Adrenal gland (tissue), 12 donors: ENCODE data around the gene CLK2. TPM values are rescaled to one million over a fixed set of nuclear protein-coding genes. Genes with fewer than 3 reads are reported as not detected.
"Not testable (repeated sequence)": the region's sequence is repeated elsewhere in the genome, so short reads cannot be mapped to it uniquely, and the experiment has no call there.

ENCODE experiments used
- DNase-seq, 7 donors: peaks; one replicate each; pipeline ENCODE4 v3.0.0-alpha.2; 2019 to 2020
- H3K27ac ChIP-seq, 5 donors: fragments of 200-600 bp; sonication (generic) in 4 of 5; 1 replicate in 3 of 5; 2 replicates in 2 of 5; pipeline versions ENCODE4 v1.5.1 to v1.8.0; 2016 to 2020; ENCODE audit warnings: mild to moderate bottlenecking in 1 of 5
- H3K27me3 ChIP-seq: fragments of 200-600 bp; 2 replicates; pipeline ENCODE4 v1.8.0; 2021
- H3K36me3 ChIP-seq, 2 donors: fragments of 200-600 bp; replicated peaks in 1 of 2; 1 replicate in 1 of 2; 2 replicates in 1 of 2; pipeline versions ENCODE4 v1.5.1 to v1.8.0; 2018 to 2022
- H3K4me1 ChIP-seq, 2 donors: fragments of 200-600 bp; replicated peaks in 1 of 2; 1 replicate in 1 of 2; 2 replicates in 1 of 2; pipeline versions ENCODE4 v1.5.1 to v1.8.0; 2018 to 2021
- H3K4me3 ChIP-seq, 4 donors: fragments of 200-600 bp; sonication (generic) in 3 of 4; one replicate each; pipeline ENCODE4 v1.5.1; 2016 to 2018
- H3K9me3 ChIP-seq, 3 donors: fragments of 200-600 bp; sonication (generic) in 1 of 3; replicated peaks in 1 of 3; 1 replicate in 2 of 3; 2 replicates in 1 of 3; pipeline versions ENCODE4 v1.5.1 to v1.8.0; 2016 to 2021
- CTCF ChIP-seq, 6 experiments: fragments of 450-650 bp in 4 of 6; fragments of 200-600 bp in 2 of 6; sonication (generic) in 1 of 6; IDR thresholded peaks; 1 replicate in 5 of 6; 2 replicates in 1 of 6; pipeline versions ENCODE4 v1.5.1 to v1.8.0; 2016 to 2021; ENCODE audit warnings: antibody characterized with exemption in 6 of 6, mild to moderate bottlenecking in 2 of 6, moderate library complexity in 1 of 6
- POLR2A ChIP-seq, 2 donors: fragments of 450-650 bp; IDR thresholded peaks; one replicate each; pipeline ENCODE4 v1.6.1; 2017; ENCODE audit warnings: antibody characterized with exemption in 2 of 2, mild to moderate bottlenecking in 2 of 2, moderate library complexity in 1 of 2
- WGBS, 4 donors: extraction: QIAGEN DNeasy Blood & Tissue Kit in 2 of 4; methylation state at CpG; one replicate each; pipeline versions ENCODE4 v1.1.5 to v1.1.7; 2013 to 2017; 5-methylcytosine and 5-hydroxymethylcytosine counted together
- intact Hi-C, 2 donors: fragments of 100-400 bp; cut with DNase I; formaldehyde crosslinking; loops; one replicate each; pipeline versions ENCODE4 v1.14.1 to v1.15.0; 2022 to 2023
- polyA plus RNA-seq, 3 donors: library from polyadenylated mRNA; stranded (reverse); fragments of 200-250 nt in 2 of 3; fragments of 350-450 nt in 1 of 3; fragmentation: Illumina TruSeq in 1 of 3; extraction: RNeasy Lipid Tissue Mini Kit (QIAGEN cat#74804) in 1 of 3; gene quantifications; one replicate each; pipeline ENCODE4 v1.2.3, GENCODE V29; 2013 to 2014
- total RNA-seq, 9 donors: library from RNA; depleted of rRNA in 4 of 9; stranded (reverse); fragments of >200 nt in 4 of 9; fragments of 120-200 nt in 1 of 9; fragmentation: NEBNext Ultra II Directional in 1 of 9; extraction: Animal tissue kit (Norgen Biotek cat#: 25700) in 1 of 9; gene quantifications; one replicate each; pipeline versions ENCODE4 v1.1.0 to v1.2.4, GENCODE V29; 2013 to 2023
- donor health status: healthy with polysubstance abuse.
- donor health status: Bipolar disorder and iron deficiency.
- donor health status: DM: yes; HTN: yes; CAD: no.
- donor health status: DM: no; HTN: no; CAD: no.
- donor health status: DM: no; HTN: no; CAD: no.
- donor health status: DM: yes; HTN: yes; CAD: no.

Gene CLK2
- total and polyA plus RNA-seq, 12 donors = 10.7 to 162 (median 54.9) TPM

GRCh38 chr1:155251566-155251965 is 21.7 kb downstream of the CLK2 start:
- Histone ChIP-seq H3K4me1 (peaks cover 22 to 37% of the 10 kb centered on the region in 2 donors), H3K27me3 (no peaks in the 10 kb centered on the region), H3K4me3 (no peak overlapping the region), H3K36me3 (peaks cover 0 to 16% of the 10 kb centered on the region in 2 donors), H3K27ac (peak overlapping the region in 2 of 5 donors; percentile 59 to 81), H3K9me3 (no peaks in the 10 kb centered on the region)
- WGBS, 4 donors = 48 to 79% (median 77%) methylated on average over 5 to 7 of the region's 7 CpGs
- no peak for TF ChIP-seq CTCF (IDR thresholded peaks at IDR 0.05)
- TF ChIP-seq POLR2A (IDR thresholded peaks at IDR 0.05) = no peak
- intact Hi-C loops = loop anchor here (5.0 kb wide), 2 partner anchors 71 to 346 kb away; partner anchors contain the start of gene RUSC1 (in 2 of the 2)
- no peak for DNase-seq

- peaks cover 22 to 33% of the 10 kb centered on the region in 2 donors for H3K4me1 ChIP-seq
- WGBS, 4 donors = 14 to 30% (median 15%) methylated on average over 8 to 23 of the region's 23 CpGs
- peak overlapping the region in 1 of 4 donors; percentile 45 for H3K4me3 ChIP-seq
- intact Hi-C loops = loop anchor here (5.0 kb wide), 2 partner anchors 71 to 346 kb away; partner anchors contain the start of gene RUSC1 (in 2 of the 2)
- H3K27ac ChIP-seq = peak overlapping the region in 3 of 5 donors; percentile 58 to 81 (median 59)
- no peaks in the 10 kb centered on the region for H3K9me3 ChIP-seq
- DNase-seq = peak; percentile 92 to 97 (median 94)
- TF ChIP-seq POLR2A (IDR thresholded peaks at IDR 0.05) (no peak), CTCF (IDR thresholded peaks at IDR 0.05) (peak; percentile 100)
- H3K36me3 ChIP-seq = peaks cover 0 to 16% of the 10 kb centered on the region in 2 donors
- H3K27me3 ChIP-seq = no peaks in the 10 kb centered on the region
Measured at GRCh38 chr1:155250633-155251449, 22.5 kb downstream of the CLK2 start.

DNA sequence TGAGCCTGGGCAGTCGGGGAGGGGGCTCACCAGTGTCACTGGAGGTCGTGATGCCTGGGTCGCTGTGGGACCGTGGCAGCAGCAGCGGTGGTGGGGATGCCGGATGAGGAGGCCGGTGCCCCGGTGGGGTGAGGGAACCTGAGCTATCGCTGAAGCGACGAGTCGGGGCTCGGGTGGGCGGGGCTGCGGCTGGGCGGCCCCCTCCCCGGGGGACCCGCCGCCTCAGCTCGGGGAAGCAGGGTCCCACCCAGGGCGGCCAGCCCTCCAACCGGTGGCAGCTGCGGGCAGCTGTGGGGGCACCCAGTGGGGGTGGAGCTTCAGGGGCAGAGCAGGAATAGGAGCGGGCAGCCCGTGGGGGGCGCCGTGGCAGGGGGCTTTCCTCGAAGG is 23.1 kb downstream of the CLK2 start:
- TF ChIP-seq POLR2A (IDR thresholded peaks at IDR 0.05) (no peak), CTCF (IDR thresholded peaks at IDR 0.05) (no peak)
- Histone ChIP-seq H3K4me3 (peak overlapping the region in 1 of 4 donors; percentile 45), H3K9me3 (no peaks in the 10 kb centered on the region), H3K4me1 (peaks cover 22 to 30% of the 10 kb centered on the region in 2 donors), H3K36me3 (peaks cover 0 to 16% of the 10 kb centered on the region in 2 donors), H3K27me3 (no peaks in the 10 kb centered on the region), H3K27ac (peak overlapping the region in 2 of 5 donors; percentile 59 to 81)
- no peak for DNase-seq
- 30 to 32% (median 32%) methylated on average over 5 to 28 of the region's 28 CpGs; no CpG with 5 or more reads in 1 of the 4 donors for WGBS, 4 donors
- intact Hi-C loops = loop anchor here (5.0 kb wide), 2 partner anchors 72 to 347 kb away; partner anchors contain the start of gene RUSC1 (in 2 of the 2)

- DNase-seq = no peak
- WGBS, 4 donors = 91 to 93% (median 92%) methylated on average over 24 to 26 of the region's 26 CpGs
- Histone ChIP-seq H3K27ac (no peak overlapping the region), H3K27me3 (no peaks in the 10 kb centered on the region), H3K4me3 (no peak overlapping the region), H3K9me3 (no peaks in the 10 kb centered on the region), H3K36me3 (peaks cover 0 to 16% of the 10 kb centered on the region in 2 donors), H3K4me1 (peaks cover 19 to 28% of the 10 kb centered on the region in 2 donors)
- intact Hi-C loops = no loop called here
- TF ChIP-seq POLR2A (IDR thresholded peaks at IDR 0.05) (no peak), CTCF (IDR thresholded peaks at IDR 0.05) (no peak)
Measured at GRCh38 chr1:155247667-155248553, 25.4 kb downstream of the CLK2 start.

- 94 to 98% (median 95%) methylated on average over 3 of the region's 3 CpGs for WGBS, 4 donors
Measured at GRCh38 chr1:155246796-155247195, 26.5 kb downstream of the CLK2 start.

More at GRCh38 chr1:155246796-155247195, 26.5 kb downstream of the CLK2 start:
- DNase-seq, H3K9me3 ChIP-seq, H3K4me3 ChIP-seq, H3K27me3 ChIP-seq, intact Hi-C loops, H3K27ac ChIP-seq: not testable (repeated sequence)
- Histone ChIP-seq H3K4me1 (peaks cover 19 to 31% of the 10 kb centered on the region in 2 donors), H3K36me3 (peaks cover 0 to 16% of the 10 kb centered on the region in 2 donors)
